HG03432 (cell line): ENCODE measurements around the gene GDNF.
"Not testable (repeated sequence)": the region's sequence is repeated elsewhere in the genome, so short reads cannot be mapped to it uniquely, and the experiment has no call there.

Experiments
- ATAC-seq: cut with Tn5 transposase; IDR thresholded peaks from one replicate; pipeline ENCODE4 v1.9.1; 2021; ENCODE audit warnings: mild to moderate bottlenecking, moderate library complexity; ENCODE audit not compliant: unreplicated experiment

The GDNF gene

GRCh38 chr5:37787742-37788141 lies 52.1 kb downstream of the GDNF start:
- ATAC-seq, result no peak

GRCh38 chr5:37786862-37787519 lies 52.9 kb downstream of the GDNF start:
- no peak for ATAC-seq

DNA sequence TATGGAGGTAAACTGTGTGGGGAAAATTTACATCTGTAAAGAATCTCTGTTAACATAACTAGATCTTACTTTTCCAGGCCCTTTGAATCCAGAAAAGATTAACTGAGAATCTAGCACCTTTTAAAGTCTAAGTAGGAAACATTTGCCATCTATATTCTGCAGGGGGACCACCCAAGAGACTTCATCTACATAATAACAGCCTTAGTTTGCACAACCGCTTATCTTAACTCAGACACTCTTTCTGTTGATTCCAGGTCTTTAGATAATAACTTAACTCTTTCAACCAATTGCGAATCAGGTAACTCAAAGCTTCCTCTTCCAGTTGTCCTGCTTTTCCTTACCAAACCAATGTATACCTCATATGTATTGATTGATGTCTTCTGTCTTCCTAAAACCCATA lies 53.4 kb downstream of the GDNF start:
- ATAC-seq, result no peak

- not testable (repeated sequence) for ATAC-seq
These were observed 58.4 kb downstream of the GDNF start for GRCh38 chr5:37781409-37781808.

DNA sequence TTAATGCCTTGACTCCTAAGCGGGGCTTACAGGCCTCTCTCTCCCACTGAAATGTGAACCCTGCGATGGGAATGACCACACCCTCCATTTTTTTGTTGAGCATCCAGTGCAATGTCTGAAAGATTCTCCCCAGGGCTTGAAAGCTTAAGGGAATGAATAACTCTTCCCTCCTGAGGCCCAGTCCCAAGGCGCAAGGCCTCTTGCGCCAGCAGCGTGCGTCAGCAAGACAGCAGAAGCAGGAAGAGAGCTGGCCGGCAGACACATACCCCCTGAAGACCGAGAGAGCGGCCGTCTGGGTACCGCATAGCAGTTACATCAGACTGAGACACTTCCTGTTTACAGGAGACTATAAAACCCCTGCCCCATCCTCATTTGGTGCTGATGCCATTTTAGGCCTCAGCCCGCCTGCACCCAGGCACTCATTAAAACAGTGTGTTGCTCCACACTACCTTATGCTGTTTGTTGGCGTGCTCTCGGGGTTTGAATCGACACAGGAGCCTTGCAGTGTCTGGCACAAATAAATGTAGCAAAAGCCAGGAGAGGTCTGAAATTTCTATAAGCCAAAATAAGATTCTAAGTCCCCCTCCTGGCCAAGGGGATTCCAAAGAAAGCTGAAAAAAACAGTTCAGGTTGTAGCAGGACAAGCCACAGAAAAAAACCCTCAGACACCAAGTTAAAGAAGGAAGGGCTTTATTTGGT lies 62.3 kb downstream of the GDNF start:
- ATAC-seq, result no peak

DNA sequence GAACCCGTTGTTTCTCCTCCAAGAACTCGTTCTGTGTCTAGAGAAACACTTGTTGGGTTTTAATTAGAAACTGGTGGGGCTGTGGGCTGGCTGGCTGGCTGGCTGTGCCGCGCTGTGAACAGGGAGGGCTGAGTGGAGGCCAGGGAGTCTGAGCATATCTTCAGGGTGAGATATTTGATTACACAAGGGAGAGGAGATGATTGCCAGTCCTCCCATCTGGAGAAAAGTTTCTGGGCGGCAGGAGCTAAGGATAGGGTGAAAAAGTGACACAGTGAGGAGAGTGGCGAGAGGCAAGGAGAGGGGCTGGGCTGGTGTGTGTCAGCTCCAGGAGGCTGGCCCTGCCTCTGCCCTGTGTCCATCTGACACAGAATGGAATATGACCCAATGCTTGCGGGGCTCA lies 63.0 kb downstream of the GDNF start:
- no peak for ATAC-seq

DNA sequence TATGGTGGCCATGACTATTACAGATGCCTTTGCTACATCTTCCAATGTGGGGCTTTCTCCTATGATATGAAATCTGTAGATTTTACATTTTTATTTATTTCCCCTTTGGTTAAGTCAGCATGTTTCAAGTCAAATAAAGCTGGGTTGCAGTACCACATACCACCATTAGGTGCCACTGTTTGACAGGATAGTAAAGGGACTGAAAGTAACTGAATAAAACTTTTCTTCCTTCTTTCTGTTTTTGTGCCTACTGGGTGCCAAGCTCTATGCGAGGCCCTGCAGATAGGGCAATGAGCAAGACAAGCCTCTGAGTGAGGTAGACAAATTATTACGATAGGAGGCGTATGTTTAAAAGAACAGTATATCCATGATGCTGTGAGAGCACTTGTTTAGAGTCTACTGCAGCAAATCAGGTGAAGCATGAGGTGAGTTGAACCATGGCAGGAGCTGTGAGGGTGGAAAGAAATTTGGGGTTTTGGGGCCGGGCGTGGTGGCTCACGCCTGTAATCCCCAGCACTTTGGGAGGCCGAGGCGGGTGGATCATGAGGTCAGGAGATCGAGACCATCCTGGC lies 64.8 kb downstream of the GDNF start:
- ATAC-seq, result no peak

- ATAC-seq, result no peak
These were observed 66.0 kb downstream of the GDNF start for GRCh38 chr5:37773809-37774208.

GRCh38 chr5:37772255-37772654 lies 67.6 kb downstream of the GDNF start:
- ATAC-seq, result no peak

GRCh38 chr5:37771731-37772130 lies 68.1 kb downstream of the GDNF start:
- no peak for ATAC-seq

GRCh38 chr5:37771203-37771611 lies 68.6 kb downstream of the GDNF start:
- ATAC-seq, result no peak

DNA sequence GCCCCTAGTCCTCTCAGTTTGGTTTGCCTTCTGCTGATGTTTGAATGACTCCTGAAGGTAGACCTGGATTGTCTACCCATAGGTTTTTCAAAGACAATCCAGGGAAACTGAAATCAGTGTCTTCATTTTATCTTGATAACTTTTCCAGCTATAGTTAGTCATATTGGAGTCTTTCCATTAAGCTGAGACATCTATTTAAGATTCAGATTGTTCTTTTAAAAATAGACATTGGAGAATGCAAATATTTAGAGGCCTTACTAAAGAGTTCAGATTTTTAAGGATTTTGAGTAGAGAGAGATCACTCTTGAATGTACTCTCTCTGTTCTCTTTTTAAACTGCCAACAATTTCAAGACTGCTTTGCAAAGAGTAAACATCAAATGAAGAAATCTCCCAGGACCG lies 69.1 kb downstream of the GDNF start:
- no peak for ATAC-seq

- no peak for ATAC-seq
These were observed 70.0 kb downstream of the GDNF start for GRCh38 chr5:37769840-37770239.

GRCh38 chr5:37769108-37769507 lies 70.7 kb downstream of the GDNF start:
- ATAC-seq, result no peak

DNA sequence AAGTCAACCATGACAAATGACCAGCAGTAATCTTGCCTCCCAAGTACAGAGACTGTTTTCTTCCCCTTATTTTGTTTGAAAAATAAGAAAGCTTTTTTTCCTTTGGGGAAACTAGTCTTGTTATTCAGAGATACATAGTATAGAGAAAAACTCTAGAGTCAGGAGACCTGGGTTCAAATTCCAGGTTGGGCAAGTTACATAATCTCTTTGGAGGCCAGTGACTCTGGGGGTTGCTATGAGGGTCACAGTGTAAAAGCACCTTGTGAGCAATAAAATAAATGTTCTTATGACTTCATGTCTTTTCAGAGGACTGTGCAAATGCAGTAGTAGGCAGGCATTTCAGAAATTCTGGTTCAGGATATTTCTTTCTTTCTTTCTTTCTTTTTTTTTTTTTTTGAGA lies 71.5 kb downstream of the GDNF start:
- no peak for ATAC-seq

- no peak for ATAC-seq
These were observed 71.9 kb downstream of the GDNF start for GRCh38 chr5:37767961-37768360.

DNA sequence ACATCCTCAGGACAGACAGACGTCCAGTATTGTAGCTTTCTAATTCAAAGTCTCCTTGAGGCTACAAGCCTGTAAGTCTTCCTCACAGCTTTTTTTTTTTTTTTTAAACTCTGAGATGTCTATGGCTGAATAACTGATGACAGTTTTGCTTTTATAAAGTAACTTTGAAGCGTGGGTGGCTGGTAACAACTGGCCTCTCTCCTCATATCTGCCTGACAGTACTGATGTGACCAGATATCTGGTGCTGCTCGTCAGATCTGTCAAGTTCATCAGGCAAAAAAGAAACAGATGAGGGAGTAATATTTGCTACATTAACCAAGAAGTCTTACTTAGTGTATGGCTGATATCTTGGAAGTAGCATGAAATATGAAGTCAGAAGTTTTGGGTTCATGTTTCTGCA lies 72.6 kb downstream of the GDNF start:
- no peak for ATAC-seq
